Fibroblast of lung (primary cell): Measurements from ENCODE around the gene EFNA2. TPM values are rescaled to one million over a fixed set of nuclear protein-coding genes. Genes with fewer than 3 reads are reported as not detected.

Experiments
- DNase-seq, 2 donors: peaks; one replicate each; pipeline versions ENCODE4 v3.0.0 to v3.0.0-alpha.2; 2010; ENCODE audit warnings: low read depth in 2 of 2
- H2AFZ ChIP-seq: 2 replicates; pipeline ENCODE4 v1.5.1; 2012; ENCODE audit warnings: low read length, control low read depth, inconsistent platforms
- H3K27ac ChIP-seq: 2 replicates; pipeline ENCODE4 v1.5.1; 2011; ENCODE audit warnings: low read length, control low read depth; ENCODE audit not compliant: insufficient read depth
- H3K27me3 ChIP-seq: 2 replicates; pipeline ENCODE4 v1.5.1; 2011; ENCODE audit warnings: mild to moderate bottlenecking, low read length; ENCODE audit not compliant: control insufficient read depth, insufficient read depth
- H3K36me3 ChIP-seq: 2 replicates; pipeline ENCODE4 v1.5.1; 2011; ENCODE audit warnings: low read length; ENCODE audit not compliant: control insufficient read depth, insufficient read depth
- H3K4me1 ChIP-seq: 2 replicates; pipeline ENCODE4 v1.5.1; 2011; ENCODE audit warnings: low read length; ENCODE audit not compliant: control insufficient read depth, insufficient read depth; ENCODE audit errors: extremely low read depth
- H3K4me2 ChIP-seq: 2 replicates; pipeline ENCODE4 v1.5.1; 2011; ENCODE audit warnings: low read length, control low read depth; ENCODE audit not compliant: insufficient read depth; ENCODE audit errors: extremely low read depth
- H3K4me3 ChIP-seq, 4 experiments: fragments of 200-600 bp in 1 of 4; sonication (generic) in 1 of 4; replicated peaks in 1 of 4; 2 replicates each; pipeline ENCODE4 v1.5.1; 2011 to 2016; ENCODE audit warnings: low read length in 4 of 4, low read depth in 3 of 4, mild to moderate bottlenecking in 3 of 4, control low read depth in 2 of 4, inconsistent platforms in 1 of 4, mixed read lengths in 1 of 4; ENCODE audit not compliant: insufficient read depth in 1 of 4; ENCODE audit errors: control extremely low read depth in 1 of 4
- H3K79me2 ChIP-seq: 2 replicates; pipeline ENCODE4 v1.5.1; 2012; ENCODE audit warnings: mild to moderate bottlenecking, low read length, inconsistent platforms; ENCODE audit not compliant: control insufficient read depth, insufficient read depth
- H3K9ac ChIP-seq: 2 replicates; pipeline ENCODE4 v1.5.1; 2011; ENCODE audit warnings: mild to moderate bottlenecking, low read length, control low read depth; ENCODE audit not compliant: insufficient read depth
- H3K9me3 ChIP-seq: 2 replicates; pipeline ENCODE4 v1.5.1; 2012; ENCODE audit warnings: low read depth, low read length; ENCODE audit not compliant: control insufficient read depth, insufficient read depth
- H4K20me1 ChIP-seq: 2 replicates; pipeline ENCODE4 v1.5.1; 2011; ENCODE audit warnings: low read length; ENCODE audit not compliant: control insufficient read depth, insufficient read depth; ENCODE audit errors: extremely low read depth
- EZH2 ChIP-seq: IDR thresholded peaks from 2 replicates; pipeline ENCODE4 v1.5.1; 2012; ENCODE audit warnings: low read length, control low read depth, mild to moderate bottlenecking; ENCODE audit errors: missing control alignments
- polyA plus RNA-seq, 2 donors: library from polyadenylated mRNA; depleted of rRNA in 1 of 2; stranded (reverse) in 1 of 2; unstranded in 1 of 2; fragments of >200 nt; gene quantifications; 2 replicates each; pipeline ENCODE4 v1.2.1, GENCODE V29; 2011 to 2012; ENCODE audit warnings: missing spikeins in 1 of 2
- total RNA-seq: library from RNA; depleted of rRNA; stranded (reverse); fragments of >200 nt; gene quantifications from 2 replicates; pipeline ENCODE4 v1.2.1, GENCODE V29; 2014
- TF ChIP-seq, protein P1 (sequence below), 2 donors: IDR thresholded peaks in 1 of 2; conservative IDR thresholded peaks in 1 of 2; 1 replicate in 1 of 2; 2 replicates in 1 of 2; pipeline ENCODE4 v1.5.1; 2011 to 2012; ENCODE audit warnings: low read length in 2 of 2, control low read depth in 1 of 2, inconsistent platforms in 1 of 2, low read depth in 1 of 2, mild to moderate bottlenecking in 1 of 2

Gene EFNA2
- total and polyA plus RNA-seq, 2 donors (not counting 1 experiment from before 2014, with no cell fraction given) = 0.17 TPM; not detected in 1

DNA sequence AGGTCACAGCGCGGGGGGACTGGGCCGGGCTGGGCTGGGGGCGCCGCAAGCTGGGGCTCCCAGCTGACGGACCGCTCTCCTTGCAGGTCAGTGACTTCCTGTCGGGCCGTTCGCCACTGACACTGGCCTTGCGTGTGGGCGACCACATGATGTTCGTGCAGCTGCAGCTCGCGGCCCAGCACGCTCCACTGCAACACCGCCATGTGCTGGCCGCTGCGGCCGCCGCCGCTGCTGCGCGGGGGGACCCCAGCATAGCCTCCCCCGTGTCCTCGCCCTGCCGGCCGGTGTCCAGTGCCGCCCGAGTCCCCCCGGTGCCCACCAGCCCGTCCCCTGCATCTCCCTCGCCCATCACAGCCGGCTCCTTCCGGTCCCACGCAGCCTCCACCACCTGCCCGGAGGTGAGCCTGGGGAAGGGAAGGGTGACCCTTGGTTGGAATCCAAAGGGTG is 31.6 kb upstream of the EFNA2 start:
- peaks cover 51% of the 10 kb centered on the region for H3K36me3 ChIP-seq
- peaks cover 34% of the 10 kb centered on the region for H3K4me1 ChIP-seq
- no peak for DNase-seq
- peak overlapping the region; percentile 82 for H3K4me2 ChIP-seq
- H4K20me1 ChIP-seq = no peaks in the 10 kb centered on the region
- no peaks in the 10 kb centered on the region for H3K27me3 ChIP-seq
- H3K79me2 ChIP-seq = peaks cover 73% of the 10 kb centered on the region
- no peak overlapping the region for H2AFZ ChIP-seq
- H3K27ac ChIP-seq = peak overlapping the region; percentile 97
- H3K9me3 ChIP-seq = no peaks in the 10 kb centered on the region
- peak overlapping the region; percentile 88 for H3K9ac ChIP-seq
- TF ChIP-seq, protein P1, sequence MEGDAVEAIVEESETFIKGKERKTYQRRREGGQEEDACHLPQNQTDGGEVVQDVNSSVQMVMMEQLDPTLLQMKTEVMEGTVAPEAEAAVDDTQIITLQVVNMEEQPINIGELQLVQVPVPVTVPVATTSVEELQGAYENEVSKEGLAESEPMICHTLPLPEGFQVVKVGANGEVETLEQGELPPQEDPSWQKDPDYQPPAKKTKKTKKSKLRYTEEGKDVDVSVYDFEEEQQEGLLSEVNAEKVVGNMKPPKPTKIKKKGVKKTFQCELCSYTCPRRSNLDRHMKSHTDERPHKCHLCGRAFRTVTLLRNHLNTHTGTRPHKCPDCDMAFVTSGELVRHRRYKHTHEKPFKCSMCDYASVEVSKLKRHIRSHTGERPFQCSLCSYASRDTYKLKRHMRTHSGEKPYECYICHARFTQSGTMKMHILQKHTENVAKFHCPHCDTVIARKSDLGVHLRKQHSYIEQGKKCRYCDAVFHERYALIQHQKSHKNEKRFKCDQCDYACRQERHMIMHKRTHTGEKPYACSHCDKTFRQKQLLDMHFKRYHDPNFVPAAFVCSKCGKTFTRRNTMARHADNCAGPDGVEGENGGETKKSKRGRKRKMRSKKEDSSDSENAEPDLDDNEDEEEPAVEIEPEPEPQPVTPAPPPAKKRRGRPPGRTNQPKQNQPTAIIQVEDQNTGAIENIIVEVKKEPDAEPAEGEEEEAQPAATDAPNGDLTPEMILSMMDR (conservative IDR thresholded peaks at IDR 0.05 in 1 of 2, IDR thresholded peaks at IDR 0.05 in 1 of 2; ENCODE audit: low read depth in 1 of 2, low read length in 2 of 2) = no peak
- TF ChIP-seq EZH2 = no peak
- peak overlapping the region in 3 of 4 experiments; percentile 45 to 95 (median 64) for H3K4me3 ChIP-seq

DNA sequence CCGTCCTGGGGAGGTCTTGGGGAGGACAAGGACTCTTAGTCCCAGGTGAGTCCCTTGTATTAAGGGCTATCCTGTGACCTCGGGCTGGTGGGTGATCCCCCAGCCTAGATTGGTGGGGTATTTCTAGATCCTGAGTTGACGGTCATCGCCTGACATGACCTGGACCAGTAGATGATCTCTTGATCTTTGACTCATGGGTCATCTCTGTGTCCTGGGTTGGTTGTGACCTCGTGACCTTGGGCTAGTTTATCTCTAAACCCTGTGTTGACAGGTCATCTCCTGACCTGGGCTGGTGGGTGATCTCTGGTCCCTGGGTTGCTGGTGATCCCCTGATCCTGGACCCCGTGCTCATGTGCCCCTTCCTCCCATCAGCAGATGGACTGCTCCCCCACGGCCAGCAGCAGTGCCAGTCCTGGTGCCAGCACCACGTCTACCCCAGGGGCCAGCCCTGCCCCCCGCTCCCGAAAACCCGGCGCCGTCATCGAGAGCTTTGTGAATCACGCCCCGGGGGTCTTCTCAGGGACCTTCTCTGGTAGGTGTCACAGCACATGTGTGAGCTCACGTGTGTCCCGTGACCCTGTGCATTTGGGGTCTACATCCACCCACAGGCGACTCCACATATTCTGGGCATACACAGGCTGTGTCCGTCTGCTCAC is 31.0 kb upstream of the EFNA2 start:
- H3K4me2 ChIP-seq = peak overlapping the region; percentile 82
- TF ChIP-seq, protein P1 (conservative IDR thresholded peaks at IDR 0.05 in 1 of 2, IDR thresholded peaks at IDR 0.05 in 1 of 2; ENCODE audit: low read depth in 1 of 2, low read length in 2 of 2) = no peak
- no peak for TF ChIP-seq EZH2
- peak overlapping the region; percentile 97 for H3K27ac ChIP-seq
- no peaks in the 10 kb centered on the region for H3K27me3 ChIP-seq
- no peak overlapping the region for H2AFZ ChIP-seq
- H3K9me3 ChIP-seq = no peaks in the 10 kb centered on the region
- peaks cover 39% of the 10 kb centered on the region for H3K4me1 ChIP-seq
- H4K20me1 ChIP-seq = no peaks in the 10 kb centered on the region
- H3K79me2 ChIP-seq = peaks cover 73% of the 10 kb centered on the region
- no peak for DNase-seq
- H3K4me3 ChIP-seq = peak overlapping the region in 3 of 4 experiments; percentile 28 to 45 (median 35)
- peak overlapping the region; percentile 88 for H3K9ac ChIP-seq
- peaks cover 51% of the 10 kb centered on the region for H3K36me3 ChIP-seq

DNA sequence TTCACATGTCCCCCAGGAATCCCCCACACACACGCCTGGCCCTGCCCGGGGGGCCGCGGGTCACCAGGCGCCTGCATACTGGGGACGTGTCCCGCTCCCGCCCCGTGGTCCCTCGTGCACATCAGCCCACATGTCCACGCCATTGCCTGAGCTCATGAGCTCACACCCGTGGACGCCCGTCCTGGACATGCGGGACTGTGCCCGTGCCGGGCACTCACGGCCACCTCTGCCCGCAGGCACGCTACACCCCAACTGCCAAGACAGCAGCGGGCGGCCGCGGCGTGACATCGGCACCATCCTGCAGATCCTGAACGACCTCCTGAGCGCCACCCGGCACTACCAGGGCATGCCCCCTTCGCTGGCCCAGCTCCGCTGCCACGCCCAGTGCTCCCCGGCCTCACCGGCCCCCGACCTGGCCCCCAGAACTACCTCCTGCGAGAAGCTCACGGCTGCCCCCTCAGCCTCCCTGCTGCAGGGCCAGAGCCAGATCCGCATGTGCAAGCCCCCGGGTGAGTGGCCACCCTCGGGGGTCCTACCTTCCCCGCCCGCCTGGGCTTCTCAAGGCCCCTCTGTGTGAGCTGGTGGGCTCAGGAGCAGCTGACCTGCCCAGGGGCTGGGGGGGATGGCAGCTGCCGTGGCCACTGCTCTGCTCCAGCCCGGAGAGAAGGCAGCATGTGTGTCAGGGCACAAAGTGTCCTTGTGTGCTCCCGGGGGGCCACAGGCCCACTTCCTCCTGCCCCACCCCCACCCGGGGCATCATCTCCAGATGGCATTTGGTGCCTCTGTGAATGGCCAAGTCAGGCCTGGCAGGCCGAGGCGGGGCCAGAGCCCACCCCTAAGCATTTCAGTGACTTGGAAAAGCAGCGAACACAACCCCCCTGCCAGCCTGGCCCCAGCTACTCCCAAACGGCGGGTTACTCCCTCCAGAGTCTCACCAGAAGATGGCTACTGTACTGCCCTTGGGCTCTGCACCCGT is 30.2 kb upstream of the EFNA2 start:
- Histone ChIP-seq H3K4me3 (no peak overlapping the region), H3K27me3 (no peaks in the 10 kb centered on the region), H2AFZ (no peak overlapping the region), H3K27ac (peak overlapping the region; percentile 97), H3K9me3 (no peaks in the 10 kb centered on the region), H3K79me2 (peaks cover 66% of the 10 kb centered on the region), H3K4me1 (peaks cover 44% of the 10 kb centered on the region), H3K9ac (no peak overlapping the region), H4K20me1 (no peaks in the 10 kb centered on the region), H3K36me3 (peaks cover 51% of the 10 kb centered on the region), H3K4me2 (no peak overlapping the region)
- no peak for TF ChIP-seq EZH2
- TF ChIP-seq, protein P1 (conservative IDR thresholded peaks at IDR 0.05 in 1 of 2, IDR thresholded peaks at IDR 0.05 in 1 of 2; ENCODE audit: low read depth in 1 of 2, low read length in 2 of 2) = no peak
- DNase-seq = no peak
